ENCODE measurements around the gene GGPS1. TPM values are rescaled to one million over a fixed set of nuclear protein-coding genes. Genes with fewer than 3 reads are reported as not detected.
"Not testable (repeated sequence)": the region's sequence is repeated elsewhere in the genome, so short reads cannot be mapped to it uniquely, and the experiment has no call there.

GGPS1 gene
- total RNA-seq, 1 donor from 2014 or later: 30.6 TPM

DNA sequence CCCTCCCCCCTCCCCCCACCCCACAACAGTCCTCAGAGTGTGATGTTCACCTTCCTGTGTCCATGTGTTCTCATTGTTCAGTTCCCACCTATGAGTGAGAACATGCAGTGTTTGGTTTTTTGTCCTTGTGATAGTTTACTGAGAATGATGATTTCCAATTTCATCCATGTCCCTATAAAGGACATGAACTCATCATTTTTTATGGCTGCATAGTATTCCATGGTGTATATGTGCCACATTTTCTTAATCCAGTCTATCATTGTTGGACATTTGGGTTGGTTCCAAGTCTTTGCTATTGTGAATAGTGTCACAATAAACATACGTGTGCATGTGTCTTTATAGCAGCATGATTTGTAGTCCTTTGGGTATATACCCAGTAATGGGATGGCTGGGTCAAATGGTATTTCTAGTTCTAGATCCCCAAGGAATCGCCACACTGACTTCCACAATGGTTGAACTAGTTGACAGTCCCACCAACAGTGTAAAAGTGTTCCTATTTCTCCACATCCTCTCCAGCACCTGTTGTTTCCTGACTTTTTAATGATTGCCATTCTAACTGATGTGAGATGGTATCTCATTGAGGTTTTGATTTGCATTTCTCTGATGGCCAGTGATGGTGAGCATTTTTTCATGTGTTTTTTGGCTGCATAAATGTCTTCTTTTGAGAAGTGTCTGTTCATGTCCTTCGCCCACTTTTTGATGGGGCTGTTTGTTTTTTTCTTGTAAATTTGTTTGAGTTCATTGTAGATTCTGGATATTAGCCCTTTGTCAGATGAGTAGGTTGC, 53.8 kb downstream of the GGPS1 start:
- DNase-seq (ENCODE audit: low spot score in 2 of 2); FAIRE-seq: not testable (repeated sequence)

DNA sequence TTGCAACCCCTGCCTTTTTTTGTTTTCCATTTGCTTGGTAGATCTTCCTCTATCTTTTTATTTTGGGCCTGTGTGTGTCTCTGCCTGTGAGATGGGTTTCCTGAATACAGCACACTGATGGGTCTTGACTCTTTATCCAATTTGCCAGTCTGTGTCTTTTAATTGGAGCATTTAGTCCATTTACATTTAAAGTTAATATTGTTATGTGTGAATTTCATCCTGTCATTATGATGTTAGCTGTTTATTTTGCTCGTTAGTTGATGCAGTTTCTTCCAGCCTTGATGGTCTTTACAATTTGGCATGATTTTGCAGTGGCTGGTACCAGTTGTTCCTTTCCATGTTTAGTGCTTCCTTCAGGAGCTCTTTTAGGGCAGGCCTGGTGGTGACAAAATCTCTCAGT, 57.3 kb downstream of the GGPS1 start:
- DNase-seq (ENCODE audit: low spot score in 2 of 2); FAIRE-seq: not testable (repeated sequence)

DNA sequence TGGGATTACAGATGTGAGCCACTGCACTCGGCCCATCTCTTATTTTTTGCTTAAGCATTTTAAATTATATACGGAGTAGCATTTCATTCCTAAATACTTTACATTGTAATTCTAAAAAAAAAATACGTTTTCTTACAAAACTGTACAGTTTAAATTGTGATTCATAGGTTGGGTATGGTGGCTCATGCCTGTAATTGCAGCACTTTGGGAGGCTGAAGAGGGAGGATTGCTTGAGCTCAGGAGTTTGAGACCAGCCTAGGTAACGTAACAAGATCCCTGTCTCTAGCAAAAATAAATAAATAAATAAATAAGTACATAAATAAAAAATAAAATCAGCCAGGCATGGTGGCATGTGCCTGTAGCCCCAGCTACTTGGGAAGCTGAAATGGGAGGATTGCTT, 63.5 kb downstream of the GGPS1 start:
- FAIRE-seq (no peak), DNase-seq (ENCODE audit: low spot score in 2 of 2) (no peak)

Small RNAs within 50 kb of the gene (small RNA-seq; reads per million reads assigned to genes)
- not detected for gene AL391994.1

Other genes starting within 250 kb of the GGPS1 start
- 205 TPM for gene TOMM20, start 199.7 kb upstream of the GGPS1 start, total RNA-seq
- 58.7 TPM for gene RBM34, start 167.3 kb upstream of the GGPS1 start, total RNA-seq
- 92.9 TPM for gene ARID4B, start 391 bp upstream of the GGPS1 start, total RNA-seq
- gene TBCE, start 38.9 kb downstream of the GGPS1 start, total RNA-seq: 44.0 TPM
- gene B3GALNT2, start 175.9 kb downstream of the GGPS1 start, total RNA-seq: 19.6 TPM